SU-DHL-6 (cell line): ENCODE measurements around the gene CALCOCO2.

Source experiments
- H2AFZ ChIP-seq: fragments of 200-600 bp; sonication (generic); 2 replicates; pipeline ENCODE4 v1.6.1; 2014; ENCODE audit warnings: low read depth, mild to moderate bottlenecking, moderate library complexity, mixed read lengths, antibody characterized with exemption, low read length; ENCODE audit not compliant: severe bottlenecking
- H3F3A ChIP-seq: fragments of 200-600 bp; shearing (Covaris generic); 2 replicates; pipeline ENCODE4 v1.6.0; 2016; ENCODE audit warnings: antibody characterized with exemption, mild to moderate bottlenecking; ENCODE audit not compliant: insufficient read depth
- H3K27ac ChIP-seq: fragments of 200-600 bp; sonication (generic); 2 replicates; pipeline ENCODE4 v1.5.1; 2016; ENCODE audit warnings: low read depth, mild to moderate bottlenecking, low read length, moderate library complexity, mixed read lengths
- H3K27me3 ChIP-seq: fragments of 200-600 bp; sonication (generic), shearing (Covaris generic); 2 replicates; pipeline ENCODE4 v1.6.0; 2014; ENCODE audit warnings: mild to moderate bottlenecking, low read length
- H3K36me3 ChIP-seq: fragments of 200-600 bp; sonication (generic); 2 replicates; pipeline ENCODE4 v1.6.1; 2014; ENCODE audit warnings: mild to moderate bottlenecking, low read length, mixed read lengths
- H3K4me2 ChIP-seq: fragments of 300-600, 200-600 bp; shearing (Covaris generic), sonication (generic); 2 replicates; pipeline ENCODE4 v1.6.0; 2014; ENCODE audit warnings: low read length, low read depth, mild to moderate bottlenecking; ENCODE audit not compliant: poor library complexity, severe bottlenecking
- H3K4me3 ChIP-seq: fragments of 200-600 bp; sonication (generic); 2 replicates; pipeline ENCODE4 v1.5.1; 2014; ENCODE audit warnings: antibody characterized with exemption, low read length, mild to moderate bottlenecking, mixed read lengths; ENCODE audit not compliant: insufficient read depth, poor library complexity, severe bottlenecking
- H3K79me2 ChIP-seq: fragments of 200-600 bp; sonication (generic); 2 replicates; pipeline ENCODE4 v1.6.1; 2014; ENCODE audit warnings: mild to moderate bottlenecking, low read length, moderate library complexity; ENCODE audit not compliant: insufficient read depth
- H3K9ac ChIP-seq: fragments of 200-600 bp; sonication (generic); 2 replicates; pipeline ENCODE4 v1.7.0; 2014; ENCODE audit warnings: mild to moderate bottlenecking, low read length
- H3K9me2 ChIP-seq: fragments of 200-600 bp; sonication (generic); replicated peaks from 2 replicates; pipeline ENCODE4 v1.6.1; 2014; ENCODE audit warnings: low read length; ENCODE audit not compliant: insufficient read depth
- H3K9me3 ChIP-seq: fragments of 200-600 bp; sonication (generic); 2 replicates; pipeline ENCODE4 v1.6.1; 2014; ENCODE audit warnings: low read length, mixed read lengths; ENCODE audit not compliant: insufficient read depth
- H4K20me1 ChIP-seq: fragments of 200-600 bp; sonication (generic); 2 replicates; pipeline ENCODE4 v1.6.1; 2014; ENCODE audit warnings: low read depth, mild to moderate bottlenecking, antibody characterized with exemption, low read length, moderate library complexity, mixed read lengths
- EZH2phosphoT487 ChIP-seq: fragments of 200-600 bp; sonication (generic), shearing (Covaris generic); conservative IDR thresholded peaks from 2 replicates; pipeline ENCODE4 v1.6.1; 2018; ENCODE audit warnings: mild to moderate bottlenecking, antibody characterized with exemption, low read length, moderate library complexity, mixed read lengths
- TF ChIP-seq, protein P1 (sequence below): fragments of 200-600 bp; sonication (generic); IDR thresholded peaks from one replicate; pipeline ENCODE4 v1.5.1; 2017; ENCODE audit warnings: antibody characterized with exemption, mild to moderate bottlenecking, low read length, moderate library complexity; ENCODE audit not compliant: insufficient read depth, poor library complexity, severe bottlenecking

CALCOCO2 gene

DNA sequence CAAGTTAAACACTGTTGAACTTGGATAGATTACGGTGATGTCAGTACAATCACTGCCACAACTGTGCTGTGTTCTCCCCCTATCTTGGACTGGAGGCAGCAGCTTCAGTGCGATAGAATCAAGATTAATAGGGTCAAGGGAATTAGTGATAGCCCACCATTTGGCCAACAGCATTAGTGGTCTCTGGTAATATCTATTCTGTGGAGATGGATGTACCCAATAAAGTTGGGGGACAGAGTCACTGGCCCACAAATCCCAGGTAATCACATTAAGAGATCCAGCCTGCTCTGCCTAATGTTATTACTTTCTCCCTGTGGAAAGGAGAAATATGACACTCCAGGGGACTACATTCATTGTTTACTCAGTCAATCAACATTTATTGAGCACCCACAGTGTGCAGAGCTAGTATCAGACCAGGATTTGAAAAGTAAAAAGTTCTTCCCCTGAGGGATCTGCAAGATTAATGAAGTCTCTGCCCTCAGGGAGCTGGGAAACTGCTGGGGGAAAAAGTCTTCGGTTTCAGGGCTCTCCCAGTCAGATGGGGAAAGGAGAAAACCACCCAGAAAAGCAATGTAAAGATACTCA, 38.2 kb downstream of the CALCOCO2 start:
- Histone ChIP-seq H3K9me3 (no peaks in the 10 kb centered on the region), H3K79me2 (no peaks in the 10 kb centered on the region), H3K4me2 (no peak overlapping the region), H3K4me3 (no peak overlapping the region), H3K9me2 (no peaks in the 10 kb centered on the region), H3K9ac (no peak overlapping the region), H3K27me3 (no peaks in the 10 kb centered on the region), H4K20me1 (no peaks in the 10 kb centered on the region), H3F3A (no peaks in the 10 kb centered on the region), H2AFZ (no peak overlapping the region), H3K36me3 (no peaks in the 10 kb centered on the region), H3K27ac (no peak overlapping the region)
- TF ChIP-seq EZH2phosphoT487 = no peak
- TF ChIP-seq, protein P1, sequence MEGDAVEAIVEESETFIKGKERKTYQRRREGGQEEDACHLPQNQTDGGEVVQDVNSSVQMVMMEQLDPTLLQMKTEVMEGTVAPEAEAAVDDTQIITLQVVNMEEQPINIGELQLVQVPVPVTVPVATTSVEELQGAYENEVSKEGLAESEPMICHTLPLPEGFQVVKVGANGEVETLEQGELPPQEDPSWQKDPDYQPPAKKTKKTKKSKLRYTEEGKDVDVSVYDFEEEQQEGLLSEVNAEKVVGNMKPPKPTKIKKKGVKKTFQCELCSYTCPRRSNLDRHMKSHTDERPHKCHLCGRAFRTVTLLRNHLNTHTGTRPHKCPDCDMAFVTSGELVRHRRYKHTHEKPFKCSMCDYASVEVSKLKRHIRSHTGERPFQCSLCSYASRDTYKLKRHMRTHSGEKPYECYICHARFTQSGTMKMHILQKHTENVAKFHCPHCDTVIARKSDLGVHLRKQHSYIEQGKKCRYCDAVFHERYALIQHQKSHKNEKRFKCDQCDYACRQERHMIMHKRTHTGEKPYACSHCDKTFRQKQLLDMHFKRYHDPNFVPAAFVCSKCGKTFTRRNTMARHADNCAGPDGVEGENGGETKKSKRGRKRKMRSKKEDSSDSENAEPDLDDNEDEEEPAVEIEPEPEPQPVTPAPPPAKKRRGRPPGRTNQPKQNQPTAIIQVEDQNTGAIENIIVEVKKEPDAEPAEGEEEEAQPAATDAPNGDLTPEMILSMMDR = no peak

GRCh38 chr17:48869821-48870318, 39.0 kb downstream of the CALCOCO2 start:
- no peaks in the 10 kb centered on the region for H4K20me1 ChIP-seq
- no peak overlapping the region for H3K4me2 ChIP-seq
- TF ChIP-seq EZH2phosphoT487 = no peak
- TF ChIP-seq, protein P1 = no peak
- no peak overlapping the region for H3K27ac ChIP-seq
- H3K4me3 ChIP-seq = no peak overlapping the region
- H3K9me2 ChIP-seq = no peaks in the 10 kb centered on the region
- no peaks in the 10 kb centered on the region for H3K79me2 ChIP-seq
- H3K9ac ChIP-seq = no peak overlapping the region
- H3K36me3 ChIP-seq = no peaks in the 10 kb centered on the region
- no peak overlapping the region for H2AFZ ChIP-seq
- no peaks in the 10 kb centered on the region for H3K27me3 ChIP-seq
- no peaks in the 10 kb centered on the region for H3K9me3 ChIP-seq
- no peaks in the 10 kb centered on the region for H3F3A ChIP-seq

GRCh38 chr17:48871035-48871550, 40.3 kb downstream of the CALCOCO2 start:
- H3F3A ChIP-seq = no peaks in the 10 kb centered on the region
- no peaks in the 10 kb centered on the region for H4K20me1 ChIP-seq
- H3K9me2 ChIP-seq = no peaks in the 10 kb centered on the region
- H3K9me3 ChIP-seq = no peaks in the 10 kb centered on the region
- H3K27ac ChIP-seq = no peak overlapping the region
- no peak for TF ChIP-seq EZH2phosphoT487
- TF ChIP-seq, protein P1 = no peak
- no peaks in the 10 kb centered on the region for H3K27me3 ChIP-seq
- H3K9ac ChIP-seq = no peak overlapping the region
- H2AFZ ChIP-seq = no peak overlapping the region
- H3K36me3 ChIP-seq = no peaks in the 10 kb centered on the region
- H3K79me2 ChIP-seq = no peaks in the 10 kb centered on the region
- no peak overlapping the region for H3K4me2 ChIP-seq
- no peak overlapping the region for H3K4me3 ChIP-seq
